ENCODE data around the gene MAP3K3.

MAP3K3 gene

DNA sequence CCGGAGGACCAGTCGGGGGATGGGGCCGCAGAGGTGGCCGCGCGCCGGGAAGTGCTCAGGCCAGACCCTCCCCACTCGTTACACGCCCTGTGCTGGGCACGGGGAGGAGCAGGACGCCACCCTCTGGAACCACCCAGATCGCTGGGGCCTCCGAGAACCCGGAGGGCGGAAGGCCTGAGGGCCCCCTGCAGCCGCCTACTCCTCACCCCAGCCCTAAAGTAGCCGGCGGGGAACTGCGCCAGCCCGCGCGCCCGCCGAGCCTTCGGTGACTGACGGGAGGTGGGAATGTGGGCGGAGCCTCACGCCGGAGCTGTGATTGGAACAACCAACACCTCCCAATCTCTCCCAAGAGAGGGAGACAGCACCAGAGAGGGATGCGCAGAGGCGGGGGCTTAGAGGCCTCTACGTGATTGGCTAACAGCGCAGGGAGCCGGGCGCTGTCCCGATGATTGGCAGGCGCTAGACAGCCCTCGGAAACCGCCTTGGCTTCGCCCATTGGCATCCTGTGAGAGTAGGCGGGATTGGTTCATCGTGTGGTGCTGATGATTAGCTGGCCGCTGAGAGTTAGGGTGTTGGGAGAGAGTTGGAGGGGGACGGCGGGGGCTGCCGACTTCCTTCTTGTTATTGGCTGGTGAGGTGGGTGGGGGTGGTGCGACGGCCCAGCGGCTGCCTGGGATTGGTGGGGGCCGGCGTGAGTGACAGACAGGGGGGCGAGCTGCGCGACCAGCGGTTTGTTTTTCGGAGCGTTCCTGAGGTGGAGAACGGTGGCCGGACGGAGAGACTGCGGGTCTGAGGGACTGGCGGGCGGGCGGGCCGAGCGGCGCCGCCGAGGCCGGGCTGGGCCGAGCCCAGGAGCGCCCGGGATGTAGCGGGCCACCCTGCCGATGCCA, at the start of gene MAP3K3:
Gene MAP3K3 (plus strand): TSS at position 734 of the 890 bp plus-strand sequence. CDS start 343 bp downstream, outside the sequence.
- DNase-seq (ENCODE audit: low read depth), result peak; percentile 94

DNA sequence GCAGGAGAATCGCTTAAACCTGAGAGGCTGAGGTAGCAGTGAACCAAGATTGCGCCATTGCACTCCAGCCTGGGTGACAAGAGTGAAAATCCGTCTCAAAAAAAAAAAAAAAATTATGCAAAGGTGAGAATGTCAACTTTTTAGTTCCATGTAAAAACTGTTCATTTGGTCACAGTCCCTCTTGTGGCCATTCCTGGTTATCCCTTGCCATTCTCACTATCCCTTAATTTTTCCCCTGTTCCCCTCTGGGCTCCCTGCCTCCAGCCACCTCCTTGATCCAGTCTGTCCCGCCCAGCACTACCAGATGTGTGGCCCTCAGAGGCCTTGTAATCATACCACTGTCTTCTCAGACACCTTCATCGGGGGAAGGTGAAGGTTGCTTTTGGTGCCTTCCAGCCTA, 48.6 kb upstream of the MAP3K3 start:
- DNase-seq (ENCODE audit: low read depth), result no peak

DNA sequence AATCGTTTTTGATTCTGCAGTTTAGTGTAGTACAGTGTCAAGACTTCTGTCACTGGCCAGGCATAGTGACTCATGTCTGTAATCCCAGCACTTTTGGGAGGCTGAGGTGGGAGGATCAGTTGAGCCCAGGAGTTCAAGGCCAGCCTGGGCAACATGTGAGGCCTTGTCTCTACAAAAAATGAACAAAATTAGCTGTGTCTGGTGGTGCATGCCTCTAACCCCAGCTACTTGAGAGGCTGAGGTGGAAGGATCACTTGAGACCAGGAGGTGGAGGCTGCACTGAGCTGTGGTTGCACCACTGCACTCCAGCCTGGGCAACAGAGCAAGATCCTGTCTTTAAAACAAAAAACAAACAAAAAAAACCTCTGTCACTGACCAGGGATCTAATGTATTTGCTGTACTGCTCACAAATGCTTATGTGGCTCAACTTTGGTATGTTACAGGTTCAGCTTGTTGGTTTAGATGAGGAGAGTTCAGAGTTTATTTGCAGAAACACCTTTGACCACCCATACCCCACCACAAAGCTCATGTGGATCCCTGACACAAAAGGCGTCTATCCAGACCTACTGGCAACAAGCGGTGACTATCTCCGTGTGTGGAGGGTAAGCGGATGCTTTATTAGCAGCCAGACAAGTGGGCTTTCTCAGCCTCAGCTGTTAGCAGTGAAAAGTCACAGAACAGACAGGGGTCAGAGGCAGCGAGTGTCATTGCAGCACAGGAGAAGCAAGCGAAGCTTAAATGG, 44.0 kb upstream of the MAP3K3 start:
- DNase-seq (ENCODE audit: low read depth), result no peak

DNA sequence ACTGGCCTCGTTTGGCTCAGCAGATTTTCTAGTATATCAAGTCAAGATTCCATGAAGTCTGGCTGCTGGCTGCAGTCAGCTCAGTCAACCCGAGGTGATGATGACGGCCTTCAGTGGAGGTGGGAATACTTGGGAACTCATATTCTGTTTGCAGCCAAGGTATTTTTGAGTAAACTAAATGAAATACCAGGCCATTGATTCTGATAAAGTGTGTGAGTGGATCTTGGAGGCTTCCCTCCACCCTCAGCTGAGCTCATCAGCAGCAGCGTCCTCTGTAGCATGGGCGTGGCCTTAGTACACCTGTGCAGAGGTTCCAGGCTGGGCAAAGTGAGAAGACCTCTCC, 43.5 kb upstream of the MAP3K3 start:
- no peak for DNase-seq (ENCODE audit: low read depth)

DNA sequence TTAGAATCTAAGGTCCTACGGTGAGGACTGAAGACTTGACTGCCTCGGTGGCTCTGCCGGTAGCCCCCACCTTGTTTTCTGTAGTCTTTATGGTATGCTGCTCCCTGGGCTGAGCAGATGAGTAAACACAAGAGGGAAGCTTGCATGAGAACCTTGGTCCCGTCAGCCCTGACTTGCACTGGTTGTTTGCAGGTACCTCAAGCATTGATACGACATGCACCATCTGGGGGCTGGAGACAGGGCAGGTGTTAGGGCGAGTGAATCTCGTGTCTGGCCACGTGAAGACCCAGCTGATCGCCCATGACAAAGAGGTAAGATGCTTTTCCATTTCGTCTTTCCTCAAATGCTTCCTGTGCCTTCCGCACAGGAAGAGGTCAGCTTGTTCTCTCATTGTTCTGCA, 42.6 kb upstream of the MAP3K3 start:
- no peak for DNase-seq (ENCODE audit: low read depth)

DNA sequence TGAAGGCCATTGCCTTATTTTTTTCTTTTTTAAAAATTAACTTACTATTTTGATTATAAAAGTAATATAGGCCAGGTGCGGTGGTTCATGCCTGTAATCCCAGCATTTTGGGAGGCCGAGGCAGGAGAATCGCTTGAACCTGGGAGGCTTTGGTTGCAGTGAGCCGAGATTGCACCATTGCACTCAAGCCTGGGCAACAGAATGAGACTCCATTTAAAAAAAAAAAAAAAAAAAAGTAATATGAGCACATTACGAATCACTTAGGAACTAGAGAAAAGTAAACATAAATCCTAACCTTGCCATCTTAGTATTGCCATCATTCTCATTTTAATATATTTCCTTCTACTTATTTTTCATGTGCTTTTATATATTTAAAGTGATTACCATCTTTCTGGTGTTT, 34.4 kb upstream of the MAP3K3 start:
- no peak for DNase-seq (ENCODE audit: low read depth)

DNA sequence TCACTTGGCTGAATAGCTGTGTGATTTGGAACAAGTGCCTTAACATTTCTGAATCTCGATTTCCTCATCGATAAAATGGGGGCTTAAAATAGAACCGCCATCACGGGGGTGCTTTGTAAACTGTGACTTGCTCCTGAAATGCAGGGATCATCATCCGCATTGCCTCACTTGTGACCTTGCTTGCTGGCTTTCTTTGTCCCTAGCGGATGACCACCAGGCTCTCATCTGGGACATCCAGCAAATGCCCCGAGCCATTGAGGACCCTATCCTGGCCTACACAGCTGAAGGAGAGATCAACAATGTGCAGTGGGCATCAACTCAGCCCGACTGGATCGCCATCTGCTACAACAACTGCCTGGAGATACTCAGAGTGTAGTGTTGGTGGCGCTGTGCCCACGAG, 33.4 kb upstream of the MAP3K3 start:
- DNase-seq (ENCODE audit: low read depth), result no peak

DNA sequence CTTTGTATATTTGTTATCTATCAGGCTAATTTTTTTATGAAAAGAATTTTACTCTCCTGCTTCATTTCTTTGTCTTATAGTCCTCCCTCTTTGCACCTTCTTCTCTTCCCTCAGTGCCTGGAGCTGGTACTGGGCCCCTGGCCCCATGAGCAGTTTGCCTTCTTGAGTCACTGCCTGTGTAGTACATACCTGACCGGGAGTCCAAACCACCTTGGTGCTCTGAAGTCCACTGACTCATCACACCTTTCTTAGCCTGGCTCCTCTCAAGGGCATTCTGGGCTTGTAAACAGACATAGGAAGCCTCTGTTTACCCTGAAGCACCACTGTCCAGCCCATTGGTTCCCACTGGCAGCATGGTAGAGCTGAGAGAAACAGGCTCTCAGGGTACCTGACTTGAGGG, 32.6 kb upstream of the MAP3K3 start:
- DNase-seq (ENCODE audit: low read depth), result no peak

DNA sequence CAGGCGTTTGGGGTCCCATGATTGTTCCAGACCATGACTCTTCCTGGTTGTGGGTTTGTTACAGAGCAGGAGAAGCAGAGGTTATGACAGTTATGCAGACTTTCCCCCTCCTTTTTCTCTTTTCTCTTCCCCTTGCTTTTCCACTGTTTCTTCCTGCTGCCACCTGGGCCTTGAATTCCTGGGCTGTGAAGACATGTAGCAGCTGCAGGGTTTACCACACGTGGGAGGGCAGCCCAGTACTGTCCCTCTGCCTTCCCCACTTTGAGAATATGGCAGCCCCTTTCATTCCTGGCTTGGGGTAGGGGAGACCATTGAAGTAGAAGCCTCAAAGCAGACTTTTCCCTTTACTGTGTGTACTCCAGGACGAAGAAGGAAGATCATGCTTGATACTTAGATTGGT, 29.4 kb upstream of the MAP3K3 start:
- no peak for DNase-seq (ENCODE audit: low read depth)

DNA sequence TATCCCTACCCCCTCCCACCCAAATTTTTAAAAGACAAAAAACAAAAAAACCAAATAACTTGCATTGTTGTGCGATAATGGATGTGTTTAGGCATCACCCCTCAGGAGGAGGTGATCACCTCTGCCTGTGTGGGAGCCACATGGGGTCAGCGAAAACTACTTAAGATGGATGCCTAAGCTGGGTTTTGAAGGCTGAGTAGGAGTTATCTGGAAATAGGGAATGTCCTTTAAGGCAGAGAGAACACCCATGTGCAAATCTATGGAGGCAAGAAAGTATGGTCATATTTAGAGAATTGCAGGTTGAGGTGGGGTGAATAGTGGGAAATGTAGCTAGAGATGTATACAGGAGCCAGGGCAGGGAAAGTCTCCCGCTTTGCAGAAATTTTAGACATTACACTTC, 27.1 kb upstream of the MAP3K3 start:
- DNase-seq (ENCODE audit: low read depth), result no peak

DNA sequence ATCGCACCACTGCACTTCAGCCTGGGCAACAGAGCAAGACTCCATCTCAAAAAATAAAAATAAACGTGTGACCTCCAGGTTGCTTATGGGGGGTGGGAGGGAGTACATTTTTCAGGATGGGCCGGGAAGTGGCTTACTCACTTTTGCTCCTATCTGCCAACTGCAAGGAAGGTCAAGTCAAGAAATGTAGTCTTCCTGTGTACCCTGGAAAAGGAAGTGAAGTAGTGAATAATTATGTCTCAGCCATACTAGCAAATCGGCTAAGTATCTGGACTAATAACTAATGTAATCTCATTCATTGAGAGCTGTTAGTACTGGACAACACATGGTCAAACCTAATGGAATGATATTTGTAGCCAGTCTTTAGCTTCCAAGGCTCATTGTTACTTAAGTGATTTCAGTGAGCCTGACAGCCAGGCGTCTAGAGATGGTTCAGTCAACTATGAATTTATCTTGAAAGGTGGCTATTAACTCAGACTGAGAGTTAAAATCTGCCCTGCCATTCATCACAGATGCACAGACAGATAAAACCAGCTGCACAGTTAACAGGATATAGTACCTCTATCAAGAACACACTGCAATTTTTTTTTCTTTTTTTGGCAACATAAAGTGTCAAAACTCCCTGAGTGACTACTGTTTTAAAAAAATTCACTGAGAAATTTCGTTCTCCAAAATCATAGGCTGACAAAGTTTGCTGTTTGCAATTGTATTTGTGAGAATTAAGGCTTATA, 25.2 kb upstream of the MAP3K3 start:
- DNase-seq (ENCODE audit: low read depth), result no peak

DNA sequence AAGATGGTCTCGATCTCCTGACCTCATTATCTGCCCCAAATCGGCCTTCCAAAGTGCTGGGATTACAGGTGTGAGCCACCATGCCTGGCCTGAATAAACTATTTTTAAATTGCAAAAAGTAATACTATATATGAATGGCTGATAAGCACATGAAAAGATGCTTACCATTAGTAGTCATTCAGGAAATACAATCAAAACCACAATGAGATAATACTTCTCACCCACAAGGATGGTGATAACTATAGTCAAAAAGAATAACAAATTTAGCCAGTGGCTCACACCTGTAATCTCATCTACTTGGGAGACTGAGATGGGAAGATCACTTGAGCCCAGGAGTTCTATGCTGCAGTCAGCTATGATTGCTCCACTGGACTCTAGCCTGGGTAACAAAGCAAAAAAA, 23.9 kb upstream of the MAP3K3 start:
- DNase-seq (ENCODE audit: low read depth), result no peak

DNA sequence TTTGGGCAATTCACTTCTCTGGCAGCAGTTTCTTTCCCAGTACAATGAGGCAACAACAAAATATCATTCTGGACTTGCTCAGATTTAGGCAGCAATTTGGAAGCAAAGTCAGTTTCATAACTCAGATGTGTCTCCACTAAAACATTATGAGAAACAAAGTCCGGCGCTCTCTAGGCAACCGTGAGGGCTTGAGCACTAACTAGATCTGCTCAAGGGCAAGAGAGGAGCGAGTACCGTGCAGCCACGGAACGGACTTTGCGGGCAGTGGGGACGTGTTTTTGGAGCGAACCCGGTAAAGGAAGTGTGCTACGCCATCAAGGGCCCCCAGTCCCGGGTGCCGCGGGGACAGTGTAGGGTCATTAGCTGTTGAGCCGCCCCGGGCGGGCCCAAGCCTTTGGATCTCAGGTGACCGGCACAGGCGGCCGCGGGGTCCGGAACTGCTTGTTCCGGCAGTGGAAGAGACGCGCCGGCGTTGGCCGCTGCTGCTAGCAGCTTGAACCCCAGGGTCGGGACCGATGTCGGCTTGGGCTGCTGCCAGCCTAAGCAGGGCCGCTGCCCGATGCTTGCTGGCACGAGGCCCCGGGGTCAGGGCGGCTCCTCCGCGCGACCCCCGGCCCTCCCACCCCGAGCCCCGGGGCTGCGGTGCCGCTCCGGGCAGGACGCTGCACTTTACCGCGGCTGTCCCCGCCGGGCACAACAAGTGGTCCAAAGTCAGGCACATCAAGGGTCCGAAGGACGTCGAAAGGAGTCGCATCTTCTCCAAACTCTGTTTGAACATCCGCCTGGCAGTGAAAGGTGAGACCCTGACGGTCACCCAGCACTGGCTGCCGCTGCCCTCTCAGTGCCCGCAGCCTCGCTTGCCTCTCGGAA, 21.4 kb upstream of the MAP3K3 start, which contains the start of gene TACO1:
Gene TACO1 (plus strand): TSS at position 327 of the 870 bp plus-strand sequence. CDS start 189 bp downstream, at position 516.
- peak; percentile 55 for DNase-seq (ENCODE audit: low read depth)

DNA sequence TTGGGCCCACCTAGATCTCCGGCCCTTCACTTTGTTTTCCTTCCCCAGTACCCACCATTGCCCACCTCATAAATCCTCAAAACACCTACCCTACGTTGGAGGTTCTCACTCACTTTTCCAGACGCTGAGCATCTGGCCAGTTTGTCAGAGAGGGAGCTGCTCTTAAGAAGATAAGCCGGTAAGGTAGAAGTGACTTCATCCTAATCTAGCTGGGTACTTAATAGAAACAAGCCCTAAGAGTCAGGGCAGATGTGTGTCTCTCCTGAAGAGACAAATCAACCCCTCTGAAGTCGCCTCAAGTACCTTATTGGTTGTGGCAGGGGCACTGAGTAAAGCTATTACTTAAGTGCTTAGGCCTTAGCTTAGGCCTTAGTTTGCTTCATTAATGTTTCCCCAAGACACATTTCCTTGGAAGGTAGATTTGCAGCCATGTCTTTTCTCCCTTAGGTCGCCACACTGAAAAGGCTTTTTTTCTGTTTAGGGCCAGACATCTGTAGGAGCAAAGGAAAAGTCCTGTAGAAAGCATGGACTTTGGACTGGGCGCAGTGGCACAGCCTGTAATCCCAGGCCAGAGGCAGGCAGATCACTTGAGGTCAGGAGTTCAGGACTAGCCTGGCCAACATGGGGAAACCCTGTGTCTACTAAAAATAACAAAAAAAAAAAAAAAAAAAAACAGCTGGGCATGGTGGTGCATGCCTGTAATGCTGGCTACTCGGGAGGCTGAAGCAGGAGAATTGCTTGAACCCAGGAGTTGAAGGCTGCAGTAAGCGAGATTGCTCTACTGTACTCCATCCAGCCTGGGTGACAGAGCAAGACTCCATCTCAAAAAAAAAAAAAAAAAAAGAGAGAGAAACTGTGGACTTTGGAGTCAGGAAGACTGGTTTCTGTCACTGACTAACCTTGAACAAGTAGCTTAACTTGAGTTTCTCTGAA, 20.5 kb upstream of the MAP3K3 start:
- DNase-seq (ENCODE audit: low read depth), result no peak

DNA sequence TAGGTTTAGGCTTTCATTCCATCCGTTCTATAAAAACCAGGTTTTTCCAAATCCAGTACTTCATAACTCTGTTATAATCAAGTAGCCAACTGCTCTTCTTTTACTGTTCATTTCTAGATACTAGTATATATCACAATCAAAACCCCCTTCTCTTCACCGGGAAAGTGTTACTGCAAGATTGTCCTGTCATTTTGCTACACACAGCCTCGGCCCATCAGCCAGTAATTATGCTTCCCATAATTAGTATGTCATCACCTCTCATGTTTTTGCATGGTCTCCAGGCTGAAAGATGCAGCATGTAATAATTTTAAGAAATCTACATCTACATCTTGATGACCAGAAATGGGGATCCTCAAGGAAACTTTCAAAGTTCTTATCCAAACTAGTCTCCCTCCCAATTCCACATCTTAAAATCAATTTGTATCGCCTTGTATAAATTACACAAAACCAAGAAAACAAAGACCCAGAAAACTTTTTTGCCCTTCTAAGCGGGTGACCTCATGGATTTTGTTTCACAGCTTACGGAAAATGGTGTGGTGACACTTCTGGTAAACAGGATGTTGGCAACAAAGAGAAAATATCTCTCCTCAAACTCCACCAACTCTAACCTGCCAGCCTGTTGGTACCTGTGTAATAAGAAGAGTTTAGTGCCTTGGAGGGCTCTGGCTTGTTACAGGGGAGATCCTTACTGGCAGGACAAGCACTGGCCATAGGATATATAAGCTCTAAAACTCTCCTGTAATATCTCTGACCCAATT, 12.2 kb upstream of the MAP3K3 start:
- DNase-seq (ENCODE audit: low read depth), result no peak

DNA sequence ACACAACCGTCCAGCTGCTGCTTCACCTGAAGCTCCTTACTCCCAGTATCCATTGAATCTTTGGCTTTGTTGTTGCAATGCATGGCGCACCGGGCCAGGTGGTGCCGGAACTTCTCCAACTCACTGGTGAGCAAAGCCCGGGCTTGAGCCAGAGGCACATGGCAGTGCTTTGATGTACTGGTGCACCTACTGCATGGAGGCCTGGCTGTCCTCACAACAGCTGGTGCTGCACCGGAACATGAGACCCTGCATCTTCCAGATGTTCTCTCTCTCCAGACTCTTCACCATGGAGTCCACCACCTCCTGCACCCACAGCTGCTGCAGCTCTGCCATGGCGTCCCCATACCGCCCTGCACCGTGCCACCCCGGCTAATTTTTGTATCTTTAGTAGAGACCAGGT, 11.4 kb upstream of the MAP3K3 start:
- DNase-seq (ENCODE audit: low read depth), result no peak

DNA sequence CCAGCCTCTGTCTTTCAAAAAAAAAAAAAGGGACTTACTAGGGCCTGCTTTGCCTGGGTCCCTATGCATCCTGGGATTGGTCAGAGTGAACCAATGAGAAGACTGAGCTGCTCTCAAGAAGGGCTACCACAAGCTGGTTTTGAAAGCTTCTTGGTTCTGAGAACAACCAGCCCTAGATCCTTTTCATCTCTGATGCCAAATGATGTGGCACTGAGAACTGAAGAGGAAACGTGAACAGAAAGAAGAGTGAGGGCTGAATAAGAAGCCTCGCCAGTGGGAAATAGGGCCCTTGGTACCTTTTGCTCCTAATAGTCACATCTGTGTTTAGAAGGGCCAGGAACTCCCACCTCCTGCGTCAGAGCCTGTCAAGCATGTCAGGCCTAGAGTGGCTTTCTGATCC, 10.9 kb upstream of the MAP3K3 start:
- no peak for DNase-seq (ENCODE audit: low read depth)

DNA sequence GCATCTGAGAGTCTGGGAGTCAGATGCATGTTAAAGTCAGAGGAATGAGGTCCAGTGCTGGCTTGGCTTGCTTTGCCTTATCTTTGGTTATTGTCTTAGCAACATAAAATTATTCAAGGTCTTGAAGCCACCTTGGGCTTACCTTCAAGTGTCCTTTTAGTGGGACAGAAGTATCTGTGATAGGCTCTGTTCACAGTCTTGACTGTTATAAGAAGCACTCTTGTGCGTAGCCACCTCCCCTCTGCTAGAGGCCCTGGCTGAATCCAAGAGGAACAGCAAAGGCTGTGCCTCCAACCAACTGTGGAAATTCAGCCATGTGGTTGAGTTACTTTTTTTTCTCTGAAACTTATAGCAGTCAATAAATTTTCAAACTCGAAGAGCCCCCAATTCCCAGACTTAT, 8.6 kb upstream of the MAP3K3 start:
- DNase-seq (ENCODE audit: low read depth), result no peak

DNA sequence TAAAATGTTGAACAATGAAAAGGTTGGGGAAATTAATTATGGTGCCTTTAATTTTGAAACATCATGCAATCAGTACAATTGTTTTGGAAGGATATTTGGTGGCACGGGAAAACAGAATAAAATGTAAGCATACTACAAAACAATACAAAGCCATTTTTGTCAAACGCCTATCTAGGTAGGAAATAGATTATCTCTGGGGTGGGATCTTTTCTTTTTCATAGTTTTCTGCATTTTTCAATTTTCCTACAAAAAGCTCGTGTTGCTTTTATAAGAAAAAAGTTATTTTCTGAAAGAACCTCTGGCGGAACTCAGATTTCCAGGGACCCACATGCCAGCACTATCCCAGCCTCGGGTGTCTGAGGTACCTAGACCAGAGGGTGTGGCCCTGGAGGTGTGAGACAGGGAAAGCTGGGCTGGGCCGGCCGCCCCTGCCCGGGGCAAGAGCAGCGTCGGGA, 961 bp upstream of the MAP3K3 start:
- no peak for DNase-seq (ENCODE audit: low read depth)
